SHP77 treated with DMSO at 0.1 percent for 48 hours (cell line): ENCODE measurements around the gene ADAMTSL3.

Source experiments
- DNase-seq: peaks from one replicate; lab custom pipeline; 2025; lab: John Stamatoyannopoulos, UW

Gene ADAMTSL3

DNA sequence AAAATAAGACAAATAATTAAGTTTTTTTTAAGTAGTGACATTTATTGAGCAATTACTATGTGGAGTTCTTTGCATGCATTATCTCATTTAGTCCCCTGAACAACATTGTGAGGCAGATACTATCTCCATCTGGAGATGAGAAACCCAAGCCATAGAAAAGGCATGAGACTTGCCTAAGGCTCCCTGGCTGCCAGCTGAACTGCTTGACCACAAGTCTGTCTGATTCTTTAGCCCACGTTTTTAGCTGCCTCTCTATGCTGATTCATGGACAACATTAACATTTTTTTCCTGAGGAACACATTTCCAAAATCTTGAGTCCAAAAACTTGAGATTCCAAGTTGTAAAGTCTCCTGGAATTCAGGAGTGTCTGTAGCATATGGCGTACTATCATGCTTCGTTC, 318.1 kb downstream of the ADAMTSL3 start:
- DNase-seq = no peak

DNA sequence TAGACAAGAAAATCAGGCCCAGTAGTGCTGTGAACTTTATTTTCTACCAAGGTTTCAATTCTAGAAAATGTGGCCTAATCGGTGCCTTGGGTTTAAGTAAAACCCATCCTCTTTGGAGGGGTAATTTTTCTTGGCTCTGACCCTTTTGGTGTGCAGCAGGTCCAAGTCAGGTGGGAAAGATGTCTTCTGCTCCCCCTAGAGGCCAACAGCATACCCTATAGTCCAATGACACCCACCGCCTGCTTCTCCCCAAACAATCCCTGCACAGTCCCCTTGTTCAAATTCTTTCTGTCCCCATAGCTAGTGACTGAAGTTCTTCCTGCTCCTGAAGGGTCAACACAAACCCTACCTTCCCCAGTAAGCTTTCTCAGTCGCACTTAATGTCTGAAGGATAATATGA, 319.9 kb downstream of the ADAMTSL3 start:
- DNase-seq = no peak

DNA sequence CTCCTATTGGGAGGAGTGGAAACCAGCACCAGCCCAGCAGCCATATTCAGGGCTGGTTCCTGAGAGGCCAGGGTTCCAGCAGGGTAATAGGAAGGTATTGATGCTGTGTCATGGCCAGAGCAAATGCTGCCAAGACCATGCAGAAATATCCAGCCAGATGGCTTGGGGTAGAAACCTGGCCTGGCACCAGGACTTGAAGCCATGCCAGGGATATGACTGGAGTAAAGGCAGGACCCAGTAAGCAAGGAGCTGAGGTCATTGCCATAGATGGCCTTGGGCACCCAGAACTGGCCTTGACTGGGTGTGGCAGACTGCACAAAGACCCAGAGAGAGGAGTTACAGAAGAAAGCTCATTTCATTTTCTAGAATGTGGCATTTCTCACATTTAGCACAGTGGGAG, 324.1 kb downstream of the ADAMTSL3 start:
- no peak for DNase-seq

- DNase-seq = no peak
These were observed 324.7 kb downstream of the ADAMTSL3 start for GRCh38 chr15:83978588-83978987.

DNA sequence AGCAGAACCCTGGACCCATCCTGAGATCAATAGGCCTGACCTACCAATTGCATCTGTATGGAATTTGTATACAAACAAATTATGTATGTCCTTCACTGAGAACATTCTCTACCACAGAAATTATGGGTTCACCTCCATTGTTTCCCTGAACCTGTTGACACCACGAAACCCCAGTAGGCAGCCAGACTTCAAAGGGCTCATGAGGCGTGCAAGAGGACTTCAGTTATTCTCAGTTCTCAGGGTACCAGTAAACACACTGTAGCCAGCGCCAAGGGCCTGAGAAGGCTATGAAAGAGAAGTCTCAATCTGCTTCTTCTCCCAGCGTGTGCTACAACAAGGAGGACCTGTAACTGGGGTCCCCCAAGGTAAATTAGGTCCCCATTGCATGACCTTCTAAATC, 326.7 kb downstream of the ADAMTSL3 start:
- no peak for DNase-seq

- DNase-seq = no peak
These were observed 328.8 kb downstream of the ADAMTSL3 start for GRCh38 chr15:83982748-83983147.

DNA sequence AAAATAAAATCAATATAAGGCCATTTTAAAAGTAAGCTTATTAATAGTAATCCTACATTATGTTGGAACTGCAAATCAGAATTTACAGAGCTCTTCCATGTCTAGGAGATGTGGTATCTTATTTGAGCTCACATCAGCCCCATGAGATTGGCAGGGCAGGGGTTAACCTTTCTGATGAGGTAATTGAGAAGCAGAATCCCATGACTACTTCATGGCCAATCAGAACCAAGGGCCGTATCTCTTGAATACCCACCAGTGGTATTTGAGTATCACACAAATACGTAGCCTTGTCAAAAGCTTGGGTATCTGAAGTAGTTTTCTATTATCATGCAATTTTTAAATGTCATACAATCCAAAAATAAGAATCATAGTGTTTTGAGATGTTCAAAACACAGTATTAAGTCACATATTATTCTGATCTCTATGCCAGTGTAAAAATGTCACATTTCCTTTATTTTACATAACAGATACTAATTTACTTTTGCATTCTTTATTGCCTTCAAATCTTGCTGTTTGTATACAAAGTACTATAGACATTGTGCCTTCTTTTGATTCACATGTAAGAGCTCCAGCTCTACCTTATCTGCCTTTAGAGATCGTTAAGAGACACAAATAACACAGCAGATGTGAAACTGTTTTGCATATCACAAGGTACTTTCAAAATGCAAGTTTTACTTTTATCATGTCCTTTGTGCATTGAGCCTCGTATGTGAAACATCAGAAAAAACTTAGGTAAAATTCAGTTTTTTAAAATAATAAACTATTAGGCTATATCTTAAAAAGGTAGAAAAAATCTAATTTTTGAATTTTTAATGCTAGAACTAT, 329.9 kb downstream of the ADAMTSL3 start:
- DNase-seq = no peak

GRCh38 chr15:83984601-83985000, 330.7 kb downstream of the ADAMTSL3 start:
- no peak for DNase-seq

DNA sequence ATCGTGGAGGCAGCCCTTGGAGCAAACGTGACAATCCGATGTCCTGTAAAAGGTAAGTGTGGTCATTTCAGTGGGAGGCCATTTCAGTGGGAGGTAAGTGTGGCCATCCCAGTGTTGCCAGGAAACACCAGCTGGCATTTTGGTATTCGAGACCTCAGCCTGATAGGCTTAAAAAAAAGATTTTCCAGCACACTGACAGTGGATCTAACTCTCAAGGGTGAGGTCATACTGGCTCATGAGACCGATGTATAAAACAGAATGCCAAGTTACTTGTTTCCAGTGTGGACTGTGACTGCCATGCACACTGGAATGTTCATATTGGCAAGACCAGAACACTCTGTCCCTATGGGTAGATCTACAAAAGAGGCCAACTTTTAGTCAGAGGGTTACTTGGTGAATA, 337.2 kb downstream of the ADAMTSL3 start:
- no peak for DNase-seq

- no peak for DNase-seq
These were observed 338.6 kb downstream of the ADAMTSL3 start for GRCh38 chr15:83992324-83993031.

- DNase-seq = no peak
These were observed 339.7 kb downstream of the ADAMTSL3 start for GRCh38 chr15:83993591-83993990.

GRCh38 chr15:83998486-83998885, 344.6 kb downstream of the ADAMTSL3 start:
- DNase-seq = no peak

DNA sequence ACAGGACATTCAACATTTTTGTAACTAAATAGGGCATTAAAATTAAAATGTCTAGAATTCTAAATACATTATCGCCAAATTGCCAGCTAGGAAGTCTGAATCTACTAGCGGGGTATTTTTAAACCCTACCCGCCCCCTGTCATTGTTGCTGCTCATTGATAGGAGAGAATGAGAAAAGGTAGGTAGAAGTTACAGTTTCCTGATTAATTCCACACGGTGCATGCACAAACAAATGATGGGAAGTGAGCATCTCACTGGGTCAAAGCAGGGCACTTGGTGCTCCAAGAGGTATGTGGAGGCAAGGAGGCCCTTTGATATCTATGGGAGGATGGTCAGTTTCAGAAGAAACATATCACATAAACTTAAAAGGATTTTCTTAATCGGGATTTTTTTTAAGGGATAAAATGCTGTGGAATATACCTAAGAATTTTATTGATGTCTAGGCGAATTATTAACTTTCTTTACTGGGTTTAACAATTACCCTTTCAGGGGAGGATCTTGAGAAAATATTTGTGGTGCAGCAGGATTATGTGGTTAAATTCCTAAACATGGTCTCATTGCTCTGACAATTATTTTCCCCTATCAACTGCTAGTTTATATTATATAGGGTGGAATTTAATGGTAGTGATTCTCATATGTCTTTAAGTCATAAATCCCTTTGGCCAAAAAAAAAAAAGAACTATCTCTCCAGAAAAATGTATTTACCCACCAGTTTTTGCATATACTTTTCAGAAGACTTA, 345.6 kb downstream of the ADAMTSL3 start:
- no peak for DNase-seq

DNA sequence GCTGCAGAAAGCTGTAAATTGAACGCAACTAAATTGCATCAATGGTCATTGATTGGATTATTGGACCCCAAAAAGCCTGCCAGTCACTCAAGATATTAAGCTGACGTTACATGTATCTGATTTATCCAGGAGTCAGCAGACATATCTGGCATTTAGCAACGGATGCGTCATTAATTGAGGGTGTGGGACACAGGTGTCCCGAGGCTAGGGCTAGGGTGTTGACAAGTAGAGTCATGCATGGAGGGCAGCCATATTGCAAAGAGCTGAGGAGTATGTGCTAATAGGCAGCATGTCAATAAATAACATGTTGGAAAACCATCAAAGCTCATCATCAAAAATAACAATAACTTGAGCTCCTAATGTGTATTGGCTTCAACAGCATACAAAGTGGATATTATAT, 347.1 kb downstream of the ADAMTSL3 start:
- no peak for DNase-seq

DNA sequence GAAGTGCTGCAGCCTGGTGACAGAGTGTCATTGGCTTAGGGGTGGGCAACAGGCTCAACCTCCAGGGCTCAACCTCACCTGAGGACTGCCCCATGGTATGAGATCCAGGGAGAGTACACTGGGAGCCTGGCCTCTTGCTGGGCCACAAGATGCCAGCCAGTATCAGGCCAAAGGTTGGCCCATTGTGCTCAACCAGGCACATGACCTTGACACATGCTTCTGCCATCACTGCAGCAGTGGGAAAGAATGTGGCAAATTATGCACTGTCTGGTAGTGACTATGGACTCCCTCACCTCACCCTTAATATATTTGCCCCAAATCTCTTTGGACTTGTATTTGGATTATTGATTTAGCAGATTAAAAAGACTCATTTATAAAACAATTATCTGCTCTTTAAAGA, 347.7 kb downstream of the ADAMTSL3 start:
- DNase-seq = no peak

DNA sequence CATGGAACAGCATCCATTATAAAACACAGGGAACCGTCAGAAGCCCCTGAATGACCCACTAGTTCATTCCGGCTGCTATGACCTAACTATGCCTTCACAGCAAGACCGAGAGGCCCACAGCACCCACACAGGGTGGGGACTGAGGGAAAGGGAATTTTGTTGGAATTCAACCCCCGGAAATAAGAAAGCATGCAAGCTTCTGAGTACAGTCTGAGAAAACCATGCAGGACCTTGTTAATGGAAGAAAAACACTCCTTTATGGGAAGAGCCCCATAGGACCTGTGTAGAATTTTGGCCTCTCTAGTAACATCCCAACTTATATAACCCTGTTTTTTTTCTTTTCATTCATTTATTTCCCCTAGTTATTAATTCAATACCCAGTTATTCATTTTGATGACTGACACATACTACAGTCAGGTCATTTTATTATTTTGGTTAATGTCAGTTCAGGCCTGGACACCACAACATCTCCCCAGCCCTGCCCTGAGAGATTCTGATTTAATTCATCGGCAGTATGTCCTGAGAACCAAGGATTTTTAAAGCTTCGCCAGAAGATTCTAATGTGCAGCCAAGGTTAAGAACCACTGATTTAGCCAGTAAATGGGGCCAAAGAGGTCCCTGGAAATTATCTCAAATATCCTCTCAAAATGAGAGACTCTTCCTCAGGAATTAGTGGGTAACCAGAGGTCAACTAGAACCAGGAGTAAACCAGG, 350.0 kb downstream of the ADAMTSL3 start:
- DNase-seq = no peak

GRCh38 chr15:84006421-84006820, 352.5 kb downstream of the ADAMTSL3 start:
- DNase-seq = no peak

GRCh38 chr15:84009616-84010015, 355.7 kb downstream of the ADAMTSL3 start:
- no peak for DNase-seq

DNA sequence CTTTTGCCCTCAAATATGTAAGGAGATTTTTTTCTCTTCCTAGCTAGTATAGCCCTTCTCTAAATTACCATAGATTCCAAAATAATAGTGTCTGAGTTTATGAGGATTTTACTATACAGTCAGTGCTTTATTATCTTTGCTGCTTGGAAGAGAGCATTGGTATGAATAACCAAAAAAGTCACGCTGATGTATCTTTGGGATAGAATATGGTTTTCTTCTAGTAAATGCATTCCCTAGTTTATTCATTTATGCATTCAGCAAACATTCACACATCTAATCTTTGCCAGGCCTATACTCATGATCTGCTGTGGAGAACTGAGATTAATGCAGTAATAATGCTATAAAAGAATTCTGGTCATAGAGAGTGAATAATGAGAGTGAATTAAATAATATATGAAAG, 356.3 kb downstream of the ADAMTSL3 start:
- DNase-seq = no peak

GRCh38 chr15:84016371-84016770, 362.4 kb downstream of the ADAMTSL3 start:
- no peak for DNase-seq

- DNase-seq = no peak
These were observed 368.6 kb downstream of the ADAMTSL3 start for GRCh38 chr15:84022516-84022915.

GRCh38 chr15:84023636-84024035, 369.7 kb downstream of the ADAMTSL3 start:
- DNase-seq = no peak
